ENCODE measurements around the gene TXNDC16.

Gene TXNDC16

DNA sequence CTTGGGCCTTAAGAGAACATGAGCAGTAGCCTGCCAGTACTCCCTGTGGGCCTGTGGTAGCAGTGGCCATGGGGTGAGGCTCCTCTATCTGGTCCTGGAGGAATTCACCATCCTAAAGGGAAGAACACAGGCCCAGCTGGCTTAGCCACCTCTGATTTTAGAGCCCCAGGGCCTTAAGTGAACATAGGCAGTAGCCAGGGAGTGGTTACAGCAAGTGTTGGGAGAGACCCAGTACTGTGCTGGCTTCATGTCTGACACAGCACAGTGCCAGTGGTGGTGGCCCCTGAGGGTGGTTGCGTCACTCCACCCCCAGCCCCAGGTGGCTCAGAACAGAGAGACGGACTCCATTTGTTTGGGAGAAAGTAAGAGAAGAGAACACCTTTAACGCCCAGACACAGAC is 105.1 kb downstream of the TXNDC16 start:
- TF ChIP-seq, protein P1, sequence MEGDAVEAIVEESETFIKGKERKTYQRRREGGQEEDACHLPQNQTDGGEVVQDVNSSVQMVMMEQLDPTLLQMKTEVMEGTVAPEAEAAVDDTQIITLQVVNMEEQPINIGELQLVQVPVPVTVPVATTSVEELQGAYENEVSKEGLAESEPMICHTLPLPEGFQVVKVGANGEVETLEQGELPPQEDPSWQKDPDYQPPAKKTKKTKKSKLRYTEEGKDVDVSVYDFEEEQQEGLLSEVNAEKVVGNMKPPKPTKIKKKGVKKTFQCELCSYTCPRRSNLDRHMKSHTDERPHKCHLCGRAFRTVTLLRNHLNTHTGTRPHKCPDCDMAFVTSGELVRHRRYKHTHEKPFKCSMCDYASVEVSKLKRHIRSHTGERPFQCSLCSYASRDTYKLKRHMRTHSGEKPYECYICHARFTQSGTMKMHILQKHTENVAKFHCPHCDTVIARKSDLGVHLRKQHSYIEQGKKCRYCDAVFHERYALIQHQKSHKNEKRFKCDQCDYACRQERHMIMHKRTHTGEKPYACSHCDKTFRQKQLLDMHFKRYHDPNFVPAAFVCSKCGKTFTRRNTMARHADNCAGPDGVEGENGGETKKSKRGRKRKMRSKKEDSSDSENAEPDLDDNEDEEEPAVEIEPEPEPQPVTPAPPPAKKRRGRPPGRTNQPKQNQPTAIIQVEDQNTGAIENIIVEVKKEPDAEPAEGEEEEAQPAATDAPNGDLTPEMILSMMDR (IDR thresholded peaks at IDR 0.05; ENCODE audit: insufficient read depth, missing control alignments): no peak
- no peak for FAIRE-seq

DNA sequence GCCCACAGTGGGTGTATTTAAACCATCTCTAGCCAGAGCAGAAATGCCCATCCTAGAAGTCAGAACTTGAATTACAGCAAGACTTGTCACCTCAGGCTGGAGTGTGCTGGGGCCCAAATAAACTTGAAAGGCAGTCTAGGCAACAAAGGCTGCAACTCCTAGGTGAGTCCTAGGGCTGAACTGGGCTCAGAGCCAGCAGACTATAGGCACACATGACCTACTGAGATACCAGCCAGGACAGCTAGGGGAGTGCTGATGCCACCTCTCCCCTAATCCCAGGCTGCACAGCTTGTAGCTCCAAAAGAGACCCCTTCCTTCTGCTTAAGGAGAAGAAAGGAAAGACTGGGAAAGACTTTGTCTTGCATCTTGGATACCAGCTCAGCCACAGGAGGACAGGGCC is 106.0 kb downstream of the TXNDC16 start:
- FAIRE-seq (no peak), DNase-seq (ENCODE audit: insufficient read length, low spot score) (no peak)
- TF ChIP-seq, protein P1 (IDR thresholded peaks at IDR 0.05; ENCODE audit: insufficient read depth, missing control alignments): no peak

More for the DNA sequence above, 105.1 kb downstream of the TXNDC16 start:
- DNase-seq (ENCODE audit: insufficient read length, low spot score): no peak

DNA sequence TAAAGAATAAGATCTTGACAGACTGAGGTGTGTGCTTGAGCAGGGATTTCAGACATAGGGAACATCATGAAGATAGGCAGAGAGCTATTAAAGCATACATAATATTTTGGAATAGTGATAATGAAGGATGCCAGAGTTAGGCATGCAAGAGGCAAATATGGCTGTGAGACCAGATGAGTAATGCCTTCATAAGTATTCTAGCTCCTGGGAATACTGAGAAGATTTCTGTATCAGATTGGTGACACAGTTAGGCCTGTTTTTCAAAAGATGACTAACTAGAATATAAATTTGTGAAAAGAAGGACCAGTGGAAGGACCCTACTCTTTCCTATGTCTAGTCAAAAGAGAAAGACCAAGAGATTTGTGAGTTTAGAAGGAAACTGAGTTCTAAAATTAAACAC is 108.8 kb downstream of the TXNDC16 start:
- FAIRE-seq: no peak
- no peak for DNase-seq (ENCODE audit: insufficient read length, low spot score)

DNA sequence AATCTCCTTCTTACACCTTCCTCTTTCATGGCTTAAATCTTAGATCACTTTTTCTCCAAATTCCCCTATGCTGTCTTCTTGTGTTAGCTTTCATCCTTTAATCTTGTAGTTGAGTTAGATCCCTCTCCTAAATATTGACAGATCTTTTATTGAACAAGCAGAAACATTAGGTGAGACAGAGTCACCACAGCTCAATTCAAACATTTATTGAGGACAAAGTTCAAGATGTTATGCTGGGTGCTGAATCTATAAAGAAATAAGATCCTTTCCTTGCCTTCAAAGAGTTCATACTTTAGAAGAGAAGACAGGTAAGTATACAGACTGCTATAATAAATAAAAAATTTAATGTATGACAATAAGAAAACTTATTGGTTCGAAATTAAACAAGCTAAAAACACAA is 109.7 kb downstream of the TXNDC16 start:
- FAIRE-seq: no peak
- no peak for DNase-seq (ENCODE audit: insufficient read length, low spot score)
- TF ChIP-seq, protein P1 (IDR thresholded peaks at IDR 0.05; ENCODE audit: insufficient read depth, missing control alignments): no peak

More for the DNA sequence above, 108.8 kb downstream of the TXNDC16 start:
- TF ChIP-seq, protein P1 (IDR thresholded peaks at IDR 0.05; ENCODE audit: insufficient read depth, missing control alignments): no peak

DNA sequence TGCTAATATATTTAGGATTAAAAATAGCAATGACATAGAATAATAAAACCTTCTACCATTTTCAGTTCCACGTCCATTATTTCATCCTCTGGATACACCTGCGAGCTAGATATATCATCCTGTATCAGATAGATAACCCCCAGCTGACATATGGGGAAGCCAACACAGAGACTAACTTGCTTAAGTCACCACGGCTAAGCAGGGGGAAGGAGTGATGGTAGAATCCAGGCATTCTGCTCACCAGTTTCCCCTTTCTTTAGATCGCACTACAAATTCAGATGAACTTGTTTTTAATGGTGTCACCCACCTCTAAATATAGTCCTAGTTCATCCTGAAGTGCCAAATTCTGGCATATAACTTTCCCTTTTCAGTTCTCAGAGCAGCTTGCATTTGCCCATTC is 110.1 kb downstream of the TXNDC16 start:
- TF ChIP-seq, protein P1 (IDR thresholded peaks at IDR 0.05; ENCODE audit: insufficient read depth, missing control alignments): no peak
- no peak for FAIRE-seq
- no peak for DNase-seq (ENCODE audit: insufficient read length, low spot score)

DNA sequence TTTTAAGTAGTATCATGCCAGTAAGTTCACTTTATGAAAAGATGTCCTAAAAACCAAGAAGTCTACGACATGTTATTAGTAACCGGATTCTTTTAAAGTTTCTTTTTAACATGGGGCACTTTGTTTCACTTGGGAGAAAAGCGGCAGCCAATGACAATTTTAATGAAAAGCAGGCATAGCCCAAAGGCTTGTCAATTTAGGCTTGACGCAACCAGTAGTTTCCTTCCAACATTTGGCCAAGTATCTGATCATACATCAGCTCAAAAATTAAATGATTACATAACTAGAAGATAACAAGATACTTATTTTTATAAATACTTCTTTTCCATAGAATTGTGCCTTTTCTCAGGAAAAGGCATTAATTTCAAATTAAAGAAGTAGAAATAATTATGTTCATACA is 112.8 kb downstream of the TXNDC16 start:
- TF ChIP-seq, protein P1 (IDR thresholded peaks at IDR 0.05; ENCODE audit: insufficient read depth, missing control alignments): no peak
- DNase-seq (ENCODE audit: insufficient read length, low spot score) (no peak), FAIRE-seq (no peak)

DNA sequence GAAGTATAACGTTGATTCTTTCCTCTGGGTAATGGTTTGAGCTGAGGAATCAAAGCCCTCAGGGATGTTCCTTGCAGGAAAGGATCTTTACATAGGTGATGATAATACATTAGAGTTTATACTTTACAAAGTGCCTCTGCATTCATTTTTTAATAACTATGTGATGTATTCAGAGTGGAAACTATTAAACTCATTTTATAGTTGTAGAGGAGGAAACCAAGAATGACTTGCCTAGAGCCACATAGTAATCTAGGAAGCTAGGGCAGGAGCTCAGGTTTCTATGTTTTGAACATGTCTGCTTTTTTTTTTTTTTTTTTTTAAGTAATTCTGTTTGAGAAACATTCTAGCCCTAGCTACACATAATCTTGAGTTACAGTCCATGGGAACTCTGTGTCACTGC is 117.3 kb downstream of the TXNDC16 start:
- TF ChIP-seq, protein P1 (IDR thresholded peaks at IDR 0.05; ENCODE audit: insufficient read depth, missing control alignments): no peak
- DNase-seq (ENCODE audit: insufficient read length, low spot score) (no peak), FAIRE-seq (no peak)
